HCT116 (cell line): Measurements from ENCODE around the gene GNPTG. TPM values are rescaled to one million over a fixed set of nuclear protein-coding genes. Genes with fewer than 3 reads are reported as not detected.

Source experiments
- ATAC-seq: fragments of 200-7000 bp; cut with Tn5 transposase; 2 replicates; pipeline ENCODE4 v1.9.1; 2020; ENCODE audit warnings: mild to moderate bottlenecking, moderate library complexity
- BruUV-seq: library from RNA; stranded (reverse); fragments of 400-500 nt; replicated peaks from 2 replicates; lab custom pipeline; 2021; lab: Mats Ljungman, UMichigan
- CTCF ChIA-PET: fragments of 300-600 bp; sonication (Branson Sonifier 250); formaldehyde crosslinking; loops from one replicate; lab custom pipeline; 2021; ENCODE audit warnings: antibody characterized with exemption; lab: Charles Lee
- POLR2A ChIA-PET: fragments of 300-600, 350-600 bp; sonication (Branson Sonifier 250); formaldehyde crosslinking; loops from one replicate; lab custom pipeline; 2021; ENCODE audit warnings: antibody characterized with exemption; lab: Charles Lee
- RAD21 ChIA-PET, 2 experiments: fragments of 300-600 bp; sonication (Branson Sonifier 250); formaldehyde crosslinking; loops; one replicate each; lab custom pipeline; 2023; ENCODE audit warnings: low total read pairs in 2 of 2; ENCODE audit not compliant: uncharacterized antibody in 2 of 2, unreplicated experiment in 2 of 2, low non-redundant PET in 1 of 2; lab: Charles Lee
- DNase-seq: peaks from one replicate; pipeline ENCODE4 v3.0.0-alpha.2; 2010; ENCODE audit warnings: low read depth, low spot score
- H2AFZ ChIP-seq: fragments of 200-600 bp; shearing (Covaris generic), sonication (generic); 2 replicates; pipeline ENCODE4 v1.6.1; 2017; ENCODE audit warnings: low read depth, mixed run types, mixed read lengths, antibody characterized with exemption, low read length; ENCODE audit not compliant: poor library complexity, severe bottlenecking
- H3K27ac ChIP-seq: 2 replicates; pipeline ENCODE4 v1.5.1; 2012; ENCODE audit warnings: low read depth, low read length
- H3K27me3 ChIP-seq: fragments of 200-600 bp; sonication (generic); 2 replicates; pipeline ENCODE4 v1.6.1; 2016; ENCODE audit warnings: mixed run types, low read length, mixed read lengths; ENCODE audit not compliant: insufficient read depth
- H3K36me3 ChIP-seq, 2 experiments: fragments of 200-500 bp in 1 of 2; fragments of 200-600 bp in 1 of 2; sonication (Bioruptor generic) in 1 of 2; sonication (generic) in 1 of 2; 2 replicates each; pipeline versions ENCODE4 v1.5.1 to v1.6.1; 2014 to 2016; ENCODE audit warnings: low read length in 2 of 2, inconsistent platforms in 1 of 2, mixed read lengths in 1 of 2, mixed run types in 1 of 2; ENCODE audit not compliant: insufficient read depth in 2 of 2, control insufficient read depth in 1 of 2
- H3K4me1 ChIP-seq, 2 experiments: fragments of 200-600 bp in 1 of 2; sonication (generic) in 1 of 2; 2 replicates each; pipeline versions ENCODE4 v1.5.1 to v1.6.1; 2012 to 2017; ENCODE audit warnings: low read length in 2 of 2, inconsistent platforms in 1 of 2, mild to moderate bottlenecking in 1 of 2, mixed read lengths in 1 of 2, mixed run types in 1 of 2, moderate library complexity in 1 of 2; ENCODE audit not compliant: insufficient read depth in 2 of 2, control insufficient read depth in 1 of 2
- H3K4me2 ChIP-seq: fragments of 200-600 bp; sonication (generic); 2 replicates; pipeline ENCODE4 v1.6.1; 2017; ENCODE audit warnings: mixed run types, low read length, mixed read lengths
- H3K4me3 ChIP-seq, 2 experiments: fragments of 200-600 bp in 1 of 2; sonication (generic) in 1 of 2; replicated peaks in 1 of 2; 2 replicates each; pipeline ENCODE4 v1.5.1; 2011 to 2016; ENCODE audit warnings: low read length in 2 of 2, control low read depth in 1 of 2, low read depth in 1 of 2, mild to moderate bottlenecking in 1 of 2, mixed read lengths in 1 of 2, mixed run types in 1 of 2
- H3K79me2 ChIP-seq: fragments of 200-600 bp; sonication (generic); 2 replicates; pipeline ENCODE4 v1.6.1; 2017; ENCODE audit warnings: mild to moderate bottlenecking, mixed run types, low read length, moderate library complexity, mixed read lengths; ENCODE audit not compliant: insufficient read depth
- H3K9ac ChIP-seq: fragments of 200-600 bp; sonication (generic); 2 replicates; pipeline ENCODE4 v1.6.1; 2016; ENCODE audit warnings: low read length, mixed read lengths
- H3K9me2 ChIP-seq: fragments of 200-600 bp; sonication (generic), shearing (Covaris generic); 2 replicates; pipeline ENCODE4 v1.6.1; 2017; ENCODE audit warnings: mixed run types, mild to moderate bottlenecking, moderate library complexity; ENCODE audit not compliant: insufficient read depth
- H3K9me3 ChIP-seq, 2 experiments: fragments of 200-500 bp in 1 of 2; fragments of 200-600 bp in 1 of 2; sonication (Bioruptor generic) in 1 of 2; sonication (generic) in 1 of 2; 2 replicates each; pipeline ENCODE4 v1.6.1; 2014 to 2017; ENCODE audit warnings: low read length in 2 of 2, mixed read lengths in 2 of 2, inconsistent platforms in 1 of 2, low read depth in 1 of 2, mild to moderate bottlenecking in 1 of 2, mixed run types in 1 of 2, moderate library complexity in 1 of 2; ENCODE audit not compliant: control insufficient read depth in 1 of 2, insufficient read depth in 1 of 2
- H4K20me1 ChIP-seq: fragments of 200-600 bp; sonication (generic), shearing (Covaris generic); 2 replicates; pipeline ENCODE4 v1.6.1; 2017; ENCODE audit warnings: mixed run types, mild to moderate bottlenecking, moderate library complexity; ENCODE audit not compliant: insufficient read depth
- CBX3 ChIP-seq: IDR thresholded peaks from 2 replicates; pipeline ENCODE4 v1.6.1; 2012; ENCODE audit warnings: low read depth
- CTCF ChIP-seq, 3 experiments: fragments of 200-600 bp in 1 of 3; sonication (generic) in 1 of 3; IDR thresholded peaks in 2 of 3; conservative IDR thresholded peaks in 1 of 3; 2 replicates each; pipeline ENCODE4 v1.5.1; 2012 to 2017; ENCODE audit warnings: low read depth in 2 of 3, low read length in 2 of 3, antibody characterized with exemption in 1 of 3, borderline replicate concordance in 1 of 3, control low read depth in 1 of 3, mild to moderate bottlenecking in 1 of 3, mixed read lengths in 1 of 3, mixed run types in 1 of 3, moderate library complexity in 1 of 3; ENCODE audit not compliant: insufficient read depth in 1 of 3
- MAX ChIP-seq: IDR thresholded peaks from 2 replicates; pipeline ENCODE4 v1.6.1; 2012
- REST ChIP-seq: IDR thresholded peaks from 2 replicates; pipeline ENCODE4 v1.6.1; 2012; ENCODE audit warnings: low read depth
- SP1 ChIP-seq: IDR thresholded peaks from 2 replicates; pipeline ENCODE4 v1.6.1; 2012; ENCODE audit warnings: low read depth
- ZFX ChIP-seq: fragments of 450-650 bp; IDR thresholded peaks from 2 replicates; pipeline ENCODE4 v1.6.1; 2017
- intact Hi-C: fragments of 100-400 bp; cut with micrococcal nuclease; formaldehyde crosslinking; loops from 2 replicates; pipeline ENCODE4 v1.10.0; 2022
- total RNA-seq: library from RNA; stranded (reverse); gene quantifications from one replicate; pipeline ENCODE4 v1.2.1, GENCODE V29; 2021; ENCODE audit not compliant: unreplicated experiment
- TF ChIP-seq, protein P1 (sequence below): IDR thresholded peaks from 2 replicates; pipeline ENCODE4 v1.6.1; 2011; ENCODE audit warnings: mild to moderate bottlenecking, low read length, moderate library complexity; ENCODE audit not compliant: insufficient replicate concordance; ENCODE audit errors: extremely low read depth

Gene GNPTG
- total RNA-seq, 1 experiment from 2014 or later, result 35.2 TPM

GRCh38 chr16:1317479-1318267 is 34.1 kb upstream of the GNPTG start:
- ChIA-PET RAD21 (no interaction called here), POLR2A (no interaction called here), CTCF (no interaction called here)
- H3K9me2 ChIP-seq, result no peaks in the 10 kb centered on the region
- intact Hi-C loops, result no loop called here
- H3K4me3 ChIP-seq, result no peak overlapping the region
- H4K20me1 ChIP-seq, result peaks cover 4% of the 10 kb centered on the region; the same call in 1 of the 2 replicates
- H3K4me2 ChIP-seq, result no peak overlapping the region
- TF ChIP-seq CTCF (IDR thresholded peaks at IDR 0.05 in 2 of 3, conservative IDR thresholded peaks at IDR 0.05 in 1 of 3; ENCODE audit: borderline replicate concordance in 1 of 3, insufficient read depth in 1 of 3, low read depth in 2 of 3, low read length in 2 of 3) (no peak), SP1 (no peak), CBX3 (no peak), MAX (no peak), ZFX (no peak), REST (no peak)
- TF ChIP-seq, protein P1, sequence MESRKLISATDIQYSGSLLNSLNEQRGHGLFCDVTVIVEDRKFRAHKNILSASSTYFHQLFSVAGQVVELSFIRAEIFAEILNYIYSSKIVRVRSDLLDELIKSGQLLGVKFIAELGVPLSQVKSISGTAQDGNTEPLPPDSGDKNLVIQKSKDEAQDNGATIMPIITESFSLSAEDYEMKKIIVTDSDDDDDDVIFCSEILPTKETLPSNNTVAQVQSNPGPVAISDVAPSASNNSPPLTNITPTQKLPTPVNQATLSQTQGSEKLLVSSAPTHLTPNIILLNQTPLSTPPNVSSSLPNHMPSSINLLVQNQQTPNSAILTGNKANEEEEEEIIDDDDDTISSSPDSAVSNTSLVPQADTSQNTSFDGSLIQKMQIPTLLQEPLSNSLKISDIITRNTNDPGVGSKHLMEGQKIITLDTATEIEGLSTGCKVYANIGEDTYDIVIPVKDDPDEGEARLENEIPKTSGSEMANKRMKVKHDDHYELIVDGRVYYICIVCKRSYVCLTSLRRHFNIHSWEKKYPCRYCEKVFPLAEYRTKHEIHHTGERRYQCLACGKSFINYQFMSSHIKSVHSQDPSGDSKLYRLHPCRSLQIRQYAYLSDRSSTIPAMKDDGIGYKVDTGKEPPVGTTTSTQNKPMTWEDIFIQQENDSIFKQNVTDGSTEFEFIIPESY, result no peak
- H3K9me3 ChIP-seq, result no peaks in the 10 kb centered on the region
- no peak for DNase-seq
- peaks cover 54 to 72% of the 10 kb centered on the region in 2 experiments for H3K36me3 ChIP-seq
- no peaks in the 10 kb centered on the region for H3K27me3 ChIP-seq
- H3K9ac ChIP-seq, result no peak overlapping the region
- no peak for ATAC-seq
- no peaks in the 10 kb centered on the region for H3K4me1 ChIP-seq
- no TSS peak for BruUV-seq
- H3K79me2 ChIP-seq, result peaks cover 75% of the 10 kb centered on the region
- no peak overlapping the region for H3K27ac ChIP-seq
- H2AFZ ChIP-seq, result no peak overlapping the region
